Progenitor cell of endocrine pancreas (in vitro differentiated cells): ENCODE data around the gene SH3TC2. TPM values are rescaled to one million over a fixed set of nuclear protein-coding genes. Genes with fewer than 3 reads are reported as not detected.
A peak's percentile ranks its signal among the peaks of the same experiment; 100 is the strongest.

Experiments used
- DNase-seq: peaks from one replicate; pipeline ENCODE4 v3.0.0; 2021; ENCODE audit warnings: low spot score; ENCODE audit not compliant: unreplicated experiment
- H3K27ac Mint-ChIP-seq: 2 replicates; pipeline ENCODE4 v1.8.0; 2021; ENCODE audit warnings: mild to moderate bottlenecking, moderate library complexity, mixed read lengths
- H3K27me3 Mint-ChIP-seq: 2 replicates; pipeline ENCODE4 v1.8.0; 2021; ENCODE audit warnings: mixed read lengths
- H3K36me3 Mint-ChIP-seq: 2 replicates; pipeline ENCODE4 v1.8.0; 2022; ENCODE audit warnings: mixed read lengths; ENCODE audit not compliant: insufficient read depth
- H3K4me1 Mint-ChIP-seq: 2 replicates; pipeline ENCODE4 v1.8.0; 2021; ENCODE audit warnings: low read depth, mixed read lengths
- H3K4me3 Mint-ChIP-seq: 2 replicates; pipeline ENCODE4 v1.8.0; 2021; ENCODE audit warnings: low read depth, mild to moderate bottlenecking, moderate library complexity, mixed read lengths
- H3K9me3 Mint-ChIP-seq: 2 replicates; pipeline ENCODE4 v1.8.0; 2021; ENCODE audit warnings: low read depth, mixed read lengths
- total RNA-seq: library from RNA; stranded (reverse); gene quantifications from 2 replicates; pipeline ENCODE4 v1.2.1, GENCODE V29; 2021
- TF ChIP-seq, protein P1 (sequence below): fragments of 200-600 bp; sonication (generic); IDR thresholded peaks from one replicate; pipeline ENCODE4 v1.5.0; 2021; ENCODE audit warnings: antibody characterized with exemption, mild to moderate bottlenecking; ENCODE audit not compliant: unreplicated experiment

Gene SH3TC2
- total RNA-seq, 1 donor from 2014 or later: 2.1 TPM

DNA sequence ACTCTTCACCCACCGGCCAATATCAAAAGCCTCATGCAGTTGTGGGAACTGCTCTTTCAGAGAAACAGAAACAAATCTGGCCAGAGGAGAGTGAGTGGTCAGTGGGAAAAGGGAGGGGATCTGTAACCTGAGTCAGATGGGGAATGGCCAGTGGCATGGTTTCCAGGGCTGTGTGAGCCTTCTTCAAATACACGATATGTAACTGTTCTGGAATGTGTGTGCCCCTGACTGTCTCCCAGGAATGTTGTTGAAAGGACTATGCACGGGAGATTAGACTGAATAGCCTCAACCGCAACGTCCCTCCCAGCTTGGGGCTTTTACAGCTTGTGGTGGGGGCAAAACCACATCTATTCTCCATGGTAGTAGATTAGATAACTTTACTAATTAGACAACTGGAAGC, 60.8 kb downstream of the SH3TC2 start:
- Mint-ChIP-seq H3K36me3 (no peaks in the 10 kb centered on the region), H3K9me3 (no peaks in the 10 kb centered on the region), H3K27me3 (peaks cover 4% of the 10 kb centered on the region), H3K27ac (peak overlapping the region; percentile 80), H3K4me3 (peak overlapping the region; percentile 9), H3K4me1 (peaks cover 20% of the 10 kb centered on the region)
- TF ChIP-seq, protein P1, sequence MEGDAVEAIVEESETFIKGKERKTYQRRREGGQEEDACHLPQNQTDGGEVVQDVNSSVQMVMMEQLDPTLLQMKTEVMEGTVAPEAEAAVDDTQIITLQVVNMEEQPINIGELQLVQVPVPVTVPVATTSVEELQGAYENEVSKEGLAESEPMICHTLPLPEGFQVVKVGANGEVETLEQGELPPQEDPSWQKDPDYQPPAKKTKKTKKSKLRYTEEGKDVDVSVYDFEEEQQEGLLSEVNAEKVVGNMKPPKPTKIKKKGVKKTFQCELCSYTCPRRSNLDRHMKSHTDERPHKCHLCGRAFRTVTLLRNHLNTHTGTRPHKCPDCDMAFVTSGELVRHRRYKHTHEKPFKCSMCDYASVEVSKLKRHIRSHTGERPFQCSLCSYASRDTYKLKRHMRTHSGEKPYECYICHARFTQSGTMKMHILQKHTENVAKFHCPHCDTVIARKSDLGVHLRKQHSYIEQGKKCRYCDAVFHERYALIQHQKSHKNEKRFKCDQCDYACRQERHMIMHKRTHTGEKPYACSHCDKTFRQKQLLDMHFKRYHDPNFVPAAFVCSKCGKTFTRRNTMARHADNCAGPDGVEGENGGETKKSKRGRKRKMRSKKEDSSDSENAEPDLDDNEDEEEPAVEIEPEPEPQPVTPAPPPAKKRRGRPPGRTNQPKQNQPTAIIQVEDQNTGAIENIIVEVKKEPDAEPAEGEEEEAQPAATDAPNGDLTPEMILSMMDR: no peak
- peak; percentile 36 for DNase-seq

DNA sequence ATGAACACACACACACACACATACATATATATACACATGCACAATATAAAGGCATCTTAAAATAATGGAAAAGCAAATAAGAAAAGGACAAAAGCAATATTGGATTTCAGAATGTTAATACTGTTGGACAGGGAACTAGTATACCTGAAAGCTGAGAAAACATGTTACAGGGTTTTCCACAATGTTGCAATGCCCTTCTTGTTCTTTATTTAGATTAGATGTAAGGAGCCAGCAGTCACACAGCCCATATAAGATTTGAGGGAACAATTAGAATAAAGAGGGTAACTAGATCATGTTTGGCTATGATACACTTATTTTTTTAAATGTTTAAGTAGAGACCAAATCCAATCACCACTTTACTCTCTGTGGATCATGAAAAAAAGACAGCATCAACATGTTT, 61.7 kb downstream of the SH3TC2 start:
- no peaks in the 10 kb centered on the region for H3K36me3 Mint-ChIP-seq
- H3K9me3 Mint-ChIP-seq: no peaks in the 10 kb centered on the region
- H3K27me3 Mint-ChIP-seq: peaks cover 10% of the 10 kb centered on the region
- TF ChIP-seq, protein P1: no peak
- H3K27ac Mint-ChIP-seq: no peak overlapping the region
- DNase-seq: no peak
- peaks cover 20% of the 10 kb centered on the region for H3K4me1 Mint-ChIP-seq
- H3K4me3 Mint-ChIP-seq: no peak overlapping the region

DNA sequence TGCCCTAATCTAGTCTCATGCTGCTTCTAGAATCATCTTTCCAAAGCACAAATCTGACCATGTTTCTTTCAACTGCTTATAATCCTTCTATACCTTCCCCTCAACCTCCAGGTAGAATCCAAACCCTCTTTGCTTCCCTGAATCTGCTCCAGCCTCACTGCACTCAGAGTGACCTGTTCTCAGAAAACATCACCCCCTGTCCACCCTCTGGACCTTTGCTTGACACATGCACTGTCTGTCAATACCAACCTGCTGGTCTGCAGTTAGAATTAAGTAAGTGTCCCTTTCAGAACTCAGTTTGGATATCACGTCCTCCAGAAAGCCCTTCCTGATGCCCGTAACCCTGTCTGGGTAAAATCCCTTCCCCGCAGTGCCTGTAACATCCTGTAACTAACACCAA, 63.1 kb downstream of the SH3TC2 start:
- H3K4me3 Mint-ChIP-seq: no peak overlapping the region
- no peak for DNase-seq
- H3K27ac Mint-ChIP-seq: no peak overlapping the region
- H3K36me3 Mint-ChIP-seq: no peaks in the 10 kb centered on the region
- H3K27me3 Mint-ChIP-seq: peaks cover 13% of the 10 kb centered on the region
- TF ChIP-seq, protein P1: no peak
- H3K9me3 Mint-ChIP-seq: no peaks in the 10 kb centered on the region
- peaks cover 20% of the 10 kb centered on the region for H3K4me1 Mint-ChIP-seq

DNA sequence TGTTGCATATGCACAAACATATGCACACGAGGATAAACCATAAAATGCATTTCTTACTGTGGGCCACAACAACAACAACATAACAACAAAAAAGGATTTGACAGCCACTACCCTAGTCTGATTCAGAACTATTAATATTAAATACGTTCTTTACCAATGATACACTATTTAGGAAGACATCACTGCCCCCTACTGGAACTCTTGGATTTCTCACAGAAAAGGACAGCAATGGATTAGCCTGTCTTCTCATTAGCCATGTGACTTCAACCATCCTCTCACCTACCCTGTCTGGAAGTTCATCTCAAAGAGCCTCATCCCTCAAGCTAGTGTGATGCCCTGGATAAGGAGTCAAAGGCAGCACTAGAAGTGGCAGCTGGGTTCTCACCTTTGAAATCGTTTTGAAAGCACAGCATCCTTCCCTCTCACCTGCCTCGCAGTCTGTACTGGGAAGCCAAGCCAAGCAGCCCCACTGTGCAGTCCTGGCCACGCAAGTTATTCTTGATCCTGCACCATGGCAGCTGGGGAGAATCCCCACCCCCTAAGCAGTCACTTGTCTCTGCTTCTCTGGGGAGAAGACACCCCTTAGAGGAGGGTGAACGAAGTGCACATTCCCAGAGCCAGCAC, 64.6 kb downstream of the SH3TC2 start:
- Mint-ChIP-seq H3K4me1 (peaks cover 20% of the 10 kb centered on the region), H3K27ac (no peak overlapping the region), H3K4me3 (no peak overlapping the region), H3K9me3 (no peaks in the 10 kb centered on the region), H3K36me3 (no peaks in the 10 kb centered on the region), H3K27me3 (peaks cover 13% of the 10 kb centered on the region)
- TF ChIP-seq, protein P1: peak; percentile 65
- no peak for DNase-seq

DNA sequence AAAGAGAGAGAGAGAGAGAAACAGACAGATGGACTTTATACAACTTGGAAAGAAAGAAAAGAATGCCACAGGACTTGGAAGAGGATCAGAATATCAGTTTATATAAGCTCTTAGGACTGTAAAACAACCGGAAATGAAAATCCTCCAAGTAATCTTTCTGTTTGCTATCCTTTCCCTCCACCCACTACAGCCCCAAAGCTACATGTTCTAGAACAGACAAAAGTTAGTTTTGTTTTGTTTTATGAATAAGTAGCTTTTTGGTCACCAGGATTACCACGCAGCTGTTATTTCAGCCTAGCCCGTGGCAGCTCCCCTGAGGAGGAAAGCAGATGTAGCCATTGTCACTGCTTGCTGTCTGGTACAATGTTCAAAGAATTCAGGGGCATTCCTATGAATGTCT, 66.6 kb downstream of the SH3TC2 start:
- Mint-ChIP-seq H3K4me1 (peaks cover 9% of the 10 kb centered on the region), H3K9me3 (no peaks in the 10 kb centered on the region), H3K36me3 (no peaks in the 10 kb centered on the region), H3K27ac (no peak overlapping the region), H3K4me3 (no peak overlapping the region), H3K27me3 (peaks cover 13% of the 10 kb centered on the region)
- TF ChIP-seq, protein P1: no peak
- no peak for DNase-seq
